ENCODE results near the gene LYSMD2. TPM values are rescaled to one million over a fixed set of nuclear protein-coding genes. Genes with fewer than 3 reads are reported as not detected.

LYSMD2 gene
- total and polyA plus RNA-seq, 9 of the 15 experiments (the other 6 are each of a cell fraction or from before 2014, with no cell fraction given), result 4.3 to 30.3 (median 9.8) TPM

DNA sequence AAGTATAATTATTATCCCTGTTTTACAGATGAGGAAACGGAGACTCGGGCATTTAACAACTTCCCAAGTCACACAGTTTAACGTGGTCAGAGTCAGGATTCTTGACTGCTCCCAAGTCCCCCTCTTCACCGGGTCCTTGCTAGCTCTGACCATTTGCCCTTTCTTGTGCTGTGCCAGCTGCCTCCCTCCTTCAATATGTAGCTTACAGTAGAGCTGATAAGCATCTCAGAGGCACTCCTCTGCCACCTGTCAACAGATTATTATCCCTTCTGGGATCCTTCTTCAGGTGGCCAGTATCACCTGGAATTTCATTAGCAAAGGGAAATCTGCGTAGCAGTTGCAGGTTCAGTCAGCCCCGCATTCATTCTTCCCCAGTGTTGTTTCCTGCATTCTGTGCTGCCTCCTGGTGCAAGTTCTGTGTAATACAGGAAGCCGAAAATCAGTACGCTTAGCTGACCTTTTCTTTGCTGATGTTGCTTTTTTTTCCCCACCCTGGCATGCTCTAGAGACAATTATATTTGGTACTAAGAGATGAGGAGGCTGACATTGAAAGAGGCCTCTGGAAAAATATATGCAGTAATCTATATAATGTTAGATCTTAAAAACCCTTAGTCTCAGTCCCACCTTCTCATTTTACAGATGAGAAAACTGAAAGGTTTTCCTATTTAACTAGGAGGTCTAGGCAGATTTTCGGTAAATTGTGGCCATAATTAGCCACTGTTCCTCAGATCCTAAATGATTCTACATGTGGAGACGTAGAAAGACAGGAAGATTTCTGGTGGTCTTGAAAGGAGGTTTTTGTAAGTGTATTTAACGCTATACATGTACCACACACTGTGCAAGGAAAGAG is 38.7 kb upstream of the LYSMD2 start (continued):
- TF ChIP-seq ZNF124 (CRISPR knock-in tag; IDR thresholded peaks at IDR 0.05) (no peak), YBX1 (IDR thresholded peaks at IDR 0.05) (no peak), L3MBTL2 (IDR thresholded peaks at IDR 0.05) (no peak), ZBTB11 (CRISPR knock-in tag; IDR thresholded peaks at IDR 0.05) (no peak), GTF2A2 (tag; IDR thresholded peaks at IDR 0.05) (no peak), FOXM1 (IDR thresholded peaks at IDR 0.05; ENCODE audit: low read depth) (no peak), FOXM1 (CRISPR knock-in tag; IDR thresholded peaks at IDR 0.05; ENCODE audit: low read depth) (no peak), ZNF282 (CRISPR knock-in tag; IDR thresholded peaks at IDR 0.05) (no peak), ZKSCAN8 (CRISPR knock-in tag; IDR thresholded peaks at IDR 0.05) (no peak), ARID2 (IDR thresholded peaks at IDR 0.05) (peak; percentile 90), SMARCA4 (IDR thresholded peaks at IDR 0.05) (no peak), MEF2D (tag; conservative IDR thresholded peaks at IDR 0.05; ENCODE audit: low read depth) (no peak), CBX1 (IDR thresholded peaks at IDR 0.05; ENCODE audit: low read depth) (no peak), SETDB1 (IDR thresholded peaks at IDR 0.05; ENCODE audit: low read length) (no peak), SNRNP70 (optimal IDR thresholded peaks at IDR 0.05; ENCODE audit: low read depth, low read length) (no peak), MTA2 (IDR thresholded peaks at IDR 0.05; ENCODE audit: low read depth) (no peak), BMI1 (IDR thresholded peaks at IDR 0.05; ENCODE audit: low read length) (no peak), ILF3 (IDR thresholded peaks at IDR 0.05; ENCODE audit: borderline replicate concordance) (no peak), ZNF75A (CRISPR knock-in tag; IDR thresholded peaks at IDR 0.05) (no peak), CBFA2T2 (conservative IDR thresholded peaks at IDR 0.05) (no peak)
- TF ChIP-seq, protein P1, sequence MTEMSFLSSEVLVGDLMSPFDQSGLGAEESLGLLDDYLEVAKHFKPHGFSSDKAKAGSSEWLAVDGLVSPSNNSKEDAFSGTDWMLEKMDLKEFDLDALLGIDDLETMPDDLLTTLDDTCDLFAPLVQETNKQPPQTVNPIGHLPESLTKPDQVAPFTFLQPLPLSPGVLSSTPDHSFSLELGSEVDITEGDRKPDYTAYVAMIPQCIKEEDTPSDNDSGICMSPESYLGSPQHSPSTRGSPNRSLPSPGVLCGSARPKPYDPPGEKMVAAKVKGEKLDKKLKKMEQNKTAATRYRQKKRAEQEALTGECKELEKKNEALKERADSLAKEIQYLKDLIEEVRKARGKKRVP (CRISPR knock-in tag; IDR thresholded peaks at IDR 0.05), result no peak
- TF ChIP-seq, protein P2, sequence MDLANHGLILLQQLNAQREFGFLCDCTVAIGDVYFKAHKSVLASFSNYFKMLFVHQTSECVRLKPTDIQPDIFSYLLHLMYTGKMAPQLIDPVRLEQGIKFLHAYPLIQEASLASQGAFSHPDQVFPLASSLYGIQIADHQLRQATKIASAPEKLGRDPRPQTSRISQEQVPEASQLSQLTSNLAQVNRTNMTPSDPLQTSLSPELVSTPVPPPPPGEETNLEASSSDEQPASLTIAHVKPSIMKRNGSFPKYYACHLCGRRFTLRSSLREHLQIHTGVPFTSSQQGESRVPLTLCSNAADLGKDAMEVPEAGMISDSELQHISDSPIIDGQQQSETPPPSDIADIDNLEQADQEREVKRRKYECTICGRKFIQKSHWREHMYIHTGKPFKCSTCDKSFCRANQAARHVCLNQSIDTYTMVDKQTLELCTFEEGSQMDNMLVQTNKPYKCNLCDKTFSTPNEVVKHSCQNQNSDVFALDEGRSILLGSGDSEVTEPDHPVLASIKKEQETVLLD (IDR thresholded peaks at IDR 0.05), result no peak
- TF ChIP-seq, protein P3, sequence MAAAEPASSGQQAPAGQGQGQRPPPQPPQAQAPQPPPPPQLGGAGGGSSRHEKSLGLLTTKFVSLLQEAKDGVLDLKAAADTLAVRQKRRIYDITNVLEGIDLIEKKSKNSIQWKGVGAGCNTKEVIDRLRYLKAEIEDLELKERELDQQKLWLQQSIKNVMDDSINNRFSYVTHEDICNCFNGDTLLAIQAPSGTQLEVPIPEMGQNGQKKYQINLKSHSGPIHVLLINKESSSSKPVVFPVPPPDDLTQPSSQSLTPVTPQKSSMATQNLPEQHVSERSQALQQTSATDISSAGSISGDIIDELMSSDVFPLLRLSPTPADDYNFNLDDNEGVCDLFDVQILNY (CRISPR knock-in tag; IDR thresholded peaks at IDR 0.05), result no peak

Measured in K562 (cell line).